Epithelial cell of prostate (primary cell): Measurements from ENCODE around the gene POLR2A.
"Not testable (repeated sequence)": the region's sequence is repeated elsewhere in the genome, so short reads cannot be mapped to it uniquely, and the experiment has no call there.

ENCODE experiments used
- DNase-seq: peaks from one replicate; pipeline ENCODE4 v3.0.0-alpha.2; 2011; ENCODE audit warnings: low read depth, low spot score
- H3K27ac ChIP-seq: fragments of 450-650 bp; 2 replicates; pipeline ENCODE4 v1.5.1; 2017; ENCODE audit warnings: mild to moderate bottlenecking

POLR2A gene

DNA sequence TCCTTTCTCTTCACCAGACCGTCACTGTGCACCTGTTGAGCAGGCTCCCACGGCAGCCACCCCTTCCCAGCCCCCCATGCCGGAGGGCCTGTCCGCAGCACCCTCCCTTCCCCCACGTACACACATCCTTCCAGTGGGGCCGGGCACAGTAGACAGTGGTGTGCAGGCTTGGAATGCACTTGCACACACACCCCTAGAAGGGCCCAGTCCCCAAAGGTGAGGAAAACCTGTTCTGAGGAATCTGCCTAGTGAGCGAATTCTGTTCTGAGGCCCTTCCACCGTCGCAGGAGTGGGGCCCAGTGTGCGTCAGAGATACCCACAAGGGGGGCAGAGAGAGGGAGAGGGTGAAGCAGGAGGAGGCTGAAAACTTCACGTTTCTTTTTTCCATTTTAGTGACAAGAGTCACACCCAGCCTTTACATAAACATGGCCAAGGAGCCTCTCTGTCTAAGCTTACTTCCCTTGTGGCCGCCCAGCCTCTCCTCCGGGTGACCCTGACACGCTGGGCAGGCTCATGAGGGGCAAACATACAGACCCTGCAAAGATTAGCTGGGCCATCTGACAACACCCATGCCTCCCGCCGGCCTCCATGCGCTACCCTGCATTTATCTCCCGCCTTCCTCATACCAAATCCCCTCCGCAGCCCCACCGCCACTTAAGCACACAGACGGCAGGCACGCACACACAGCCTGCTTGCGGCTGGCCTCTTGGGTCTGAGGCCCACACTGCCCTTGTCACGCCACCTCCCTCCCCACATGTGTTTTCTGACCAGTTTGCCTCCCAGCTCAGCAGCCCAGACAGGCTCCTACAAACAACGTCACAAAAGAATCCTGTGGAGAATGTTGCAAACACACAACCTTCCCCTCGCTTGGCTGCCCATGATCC is 6.5 kb upstream of the POLR2A start:
- H3K27ac ChIP-seq = peak overlapping the region; percentile 95
- DNase-seq = no peak

DNA sequence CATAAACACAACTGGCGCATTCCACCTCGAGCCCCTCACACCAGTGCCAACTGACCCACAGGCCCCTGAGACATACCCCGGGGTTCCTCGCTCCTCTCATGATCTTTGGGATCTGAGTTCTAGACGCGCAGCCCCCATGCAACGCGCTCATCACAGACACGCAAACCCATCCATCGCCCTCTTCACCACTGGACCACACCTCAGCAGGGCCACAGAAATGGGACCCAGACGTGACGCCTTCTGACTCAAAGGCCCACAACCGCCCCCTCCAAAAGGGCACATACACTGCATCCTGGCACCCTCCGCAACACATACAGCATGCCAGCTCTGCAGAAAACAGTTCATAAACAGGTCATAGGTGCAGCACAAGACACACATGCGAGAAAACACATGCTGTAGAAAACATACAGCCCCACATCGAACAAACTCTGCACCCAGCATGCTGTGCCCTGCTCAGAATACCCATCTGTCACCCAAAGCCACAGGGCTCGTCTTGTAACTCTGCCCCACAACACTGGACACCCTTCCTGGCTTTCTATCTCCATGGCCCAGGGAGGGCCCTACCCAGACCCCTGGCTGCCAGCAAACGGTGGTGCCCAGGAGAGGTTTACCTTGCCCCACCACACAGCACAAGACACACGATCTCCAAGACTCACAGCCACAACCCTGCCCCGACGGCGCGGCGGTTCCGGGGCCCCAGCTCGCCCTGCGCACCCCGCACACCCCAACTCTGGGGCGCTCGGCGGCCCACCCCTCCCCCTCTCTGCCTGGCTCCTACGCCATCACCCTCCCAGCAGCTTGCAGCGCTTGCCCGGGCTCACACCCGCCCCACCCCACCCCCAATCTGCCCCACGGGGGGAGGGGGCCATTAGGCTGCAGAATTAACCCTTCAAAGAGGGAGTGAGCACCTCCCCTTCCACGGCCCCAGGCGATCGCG is 5.6 kb upstream of the POLR2A start:
- no peak for DNase-seq
- H3K27ac ChIP-seq = peak overlapping the region; percentile 95

DNA sequence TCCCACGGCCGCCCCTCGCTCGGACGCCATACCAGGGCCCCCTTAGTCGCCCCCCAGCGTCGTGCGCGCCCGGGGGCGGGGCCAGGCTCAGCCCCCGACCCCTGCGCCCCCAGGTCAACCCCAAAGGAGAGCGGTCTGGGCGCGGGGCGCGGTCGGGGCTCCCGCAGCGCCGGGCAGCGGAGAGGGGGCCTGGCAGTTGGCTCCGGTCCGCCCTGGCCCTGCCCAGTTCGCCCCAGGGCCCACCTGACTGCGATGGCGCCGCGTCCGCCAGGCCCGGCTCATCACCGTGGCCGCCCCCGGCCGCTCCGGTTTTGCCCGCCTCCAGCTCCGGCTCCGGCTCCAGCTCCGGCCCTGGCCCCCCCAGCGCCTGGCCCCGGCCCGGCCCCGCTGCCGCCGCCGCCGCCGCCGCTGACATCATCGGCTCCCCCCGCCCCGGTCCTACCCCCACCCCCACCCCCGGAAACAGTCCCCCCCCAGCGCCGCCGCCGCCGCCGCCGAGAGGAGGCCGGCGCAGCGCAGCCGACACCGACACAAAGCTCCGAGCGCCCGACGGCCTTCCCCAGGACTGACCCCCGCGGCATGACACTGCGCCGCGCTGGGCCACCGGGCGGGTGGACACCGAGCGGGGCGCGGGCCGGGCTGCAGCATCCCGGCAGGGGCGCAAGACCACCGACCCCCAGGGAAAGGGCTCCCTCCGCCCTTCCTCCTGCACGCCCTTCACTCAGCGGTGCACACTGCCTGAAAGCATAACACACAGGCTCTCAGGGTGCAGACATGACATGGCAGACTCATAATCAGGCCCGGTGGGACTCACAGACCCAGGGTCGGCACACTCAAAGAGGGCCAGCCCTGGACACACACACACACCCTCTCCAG is 4.7 kb upstream of the POLR2A start, which contains the start of gene ZBTB4:
Gene ZBTB4 (minus strand): TSS at position 419 of the 876 bp plus-strand sequence. CDS start 12,830 bp downstream, outside the sequence.
- DNase-seq = no peak

DNA sequence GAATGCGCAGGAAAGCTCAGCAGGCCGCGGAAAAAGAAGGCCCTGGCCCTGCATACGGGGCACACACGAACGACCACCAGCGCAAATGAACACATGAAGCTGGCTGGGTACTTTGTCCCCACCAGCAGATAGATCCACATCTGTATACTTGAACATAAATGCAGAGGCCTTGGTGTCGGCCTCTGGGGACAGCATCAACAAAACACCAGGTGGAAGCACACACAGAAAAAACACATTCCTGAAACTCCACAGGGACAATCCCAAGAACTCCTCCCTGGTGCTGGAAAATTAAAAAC is 4.1 kb upstream of the POLR2A start:
- peak overlapping the region; percentile 95 for H3K27ac ChIP-seq
- DNase-seq = no peak

More for the DNA sequence above, 4.7 kb upstream of the POLR2A start, which contains the start of gene ZBTB4:
- peak within 1 kb of the TSS; percentile 95 for H3K27ac ChIP-seq

DNA sequence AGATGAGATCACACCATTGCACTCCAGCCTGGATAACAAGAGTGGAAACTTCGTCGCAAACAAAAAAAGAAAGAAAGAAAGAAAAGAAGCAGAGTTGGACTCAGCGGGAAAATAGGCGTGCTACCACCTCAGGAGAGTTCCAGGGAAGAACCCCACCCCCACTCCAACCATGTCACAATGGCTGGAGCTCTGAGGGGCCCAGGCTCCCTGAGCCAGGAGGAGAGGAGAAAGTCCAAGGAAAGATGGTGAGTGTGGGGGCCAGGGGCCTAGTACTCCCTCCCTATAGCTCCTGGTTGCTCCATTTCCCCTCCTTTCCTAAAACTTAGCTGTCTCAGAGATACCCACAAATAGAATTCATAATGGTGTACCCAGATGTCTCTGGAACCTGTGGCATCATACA is 2.9 kb upstream of the POLR2A start, which contains the start of gene SLC35G6:
Gene SLC35G6 (plus strand): TSS at position 172 of the 400 bp plus-strand sequence. CDS start 71 bp downstream, at position 243.
- H3K27ac ChIP-seq = peak within 1 kb of the TSS; percentile 95
- DNase-seq = not testable (repeated sequence)

DNA sequence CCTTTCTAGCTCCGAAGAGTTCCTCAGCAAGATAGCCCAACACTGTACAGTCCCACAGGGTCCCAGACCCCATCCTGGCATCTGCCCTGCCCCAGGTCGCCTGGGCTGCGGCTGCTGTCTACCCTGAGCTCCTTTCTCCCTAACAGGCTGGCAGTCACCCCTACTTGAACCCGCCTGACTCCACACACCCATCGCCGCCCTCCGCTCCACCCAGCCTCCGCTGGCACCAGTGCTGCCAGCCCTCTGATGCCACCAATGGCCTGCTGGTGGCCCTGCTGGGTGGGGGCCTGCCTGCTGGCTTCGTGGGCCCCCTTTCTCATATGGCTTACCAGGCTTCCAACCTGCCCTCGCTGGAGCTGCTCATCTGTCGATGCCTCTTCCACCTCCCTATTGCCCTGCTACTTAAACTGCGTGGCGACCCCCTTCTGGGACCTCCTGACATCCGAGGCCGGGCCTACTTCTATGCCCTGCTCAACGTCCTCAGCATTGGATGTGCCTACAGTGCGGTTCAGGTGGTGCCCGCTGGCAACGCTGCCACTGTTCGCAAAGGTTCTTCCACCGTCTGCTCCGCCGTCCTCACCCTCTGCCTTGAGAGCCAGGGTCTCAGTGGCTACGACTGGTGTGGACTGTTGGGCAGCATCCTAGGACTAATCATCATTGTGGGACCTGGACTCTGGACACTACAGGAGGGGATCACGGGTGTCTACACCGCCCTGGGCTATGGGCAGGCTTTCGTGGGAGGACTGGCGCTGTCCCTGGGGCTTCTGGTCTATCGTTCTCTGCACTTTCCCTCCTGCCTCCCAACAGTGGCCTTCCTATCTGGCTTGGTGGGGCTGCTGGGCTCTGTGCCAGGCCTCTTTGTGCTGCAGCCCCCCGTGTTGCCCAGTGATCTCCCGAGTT is 2.1 kb upstream of the POLR2A start:
- H3K27ac ChIP-seq, DNase-seq: not testable (repeated sequence)

DNA sequence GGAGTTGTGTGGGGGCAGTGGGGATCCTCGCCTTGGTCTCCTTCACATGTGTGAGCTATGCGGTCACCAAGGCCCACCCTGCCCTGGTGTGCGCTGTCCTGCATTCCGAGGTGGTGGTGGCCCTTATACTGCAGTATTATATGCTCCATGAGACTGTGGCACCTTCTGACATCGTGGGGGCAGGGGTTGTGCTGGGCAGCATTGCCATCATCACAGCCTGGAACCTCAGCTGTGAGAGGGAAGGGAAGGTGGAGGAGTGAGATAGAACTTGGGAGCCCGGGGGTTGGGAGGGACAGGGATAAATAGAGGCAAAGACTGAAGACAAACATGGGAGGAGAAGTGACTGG is 1.5 kb upstream of the POLR2A start:
- DNase-seq = not testable (repeated sequence)
- H3K27ac ChIP-seq = peak overlapping the region; percentile 87

DNA sequence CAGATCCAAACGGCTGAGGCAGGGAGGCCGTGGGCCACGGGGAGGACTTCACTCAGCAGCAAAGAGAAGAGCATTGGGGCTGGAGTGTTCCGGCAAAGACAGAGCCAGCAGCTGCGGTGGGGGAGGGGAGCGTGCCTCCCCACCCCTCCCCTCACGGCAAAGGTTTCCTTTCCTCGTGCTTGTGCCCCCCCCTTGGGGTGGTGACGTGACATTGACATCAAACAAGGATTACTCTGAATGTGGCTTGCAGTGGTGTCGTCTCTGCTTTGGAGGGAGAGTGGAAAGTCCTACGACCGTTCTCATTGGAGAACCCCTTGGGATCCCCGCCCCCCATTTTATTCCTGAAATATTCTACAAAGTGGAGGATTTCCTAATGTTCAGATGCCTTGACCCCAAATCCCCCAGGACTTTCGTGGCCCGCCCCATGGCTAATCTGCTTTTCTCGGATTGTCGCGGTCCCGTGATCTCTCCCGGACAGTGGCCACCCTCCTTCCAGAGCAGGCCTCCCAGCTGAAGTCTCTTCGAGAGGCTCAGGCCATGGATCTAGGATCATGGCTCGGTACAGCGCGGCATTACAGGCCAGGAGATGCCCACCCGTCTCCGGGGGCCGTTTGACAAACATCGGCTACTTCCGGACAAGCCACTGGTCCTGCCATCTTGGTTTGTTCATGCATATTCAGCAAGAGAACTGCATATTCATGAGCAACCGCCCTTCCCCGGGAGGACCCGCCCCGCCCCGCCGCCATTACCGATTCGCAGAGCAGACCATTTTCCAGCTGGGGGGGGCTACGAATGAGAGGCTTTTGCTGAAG is 705 bp upstream of the POLR2A start:
- peak; percentile 65 for DNase-seq
- H3K27ac ChIP-seq = peak overlapping the region; percentile 87

DNA sequence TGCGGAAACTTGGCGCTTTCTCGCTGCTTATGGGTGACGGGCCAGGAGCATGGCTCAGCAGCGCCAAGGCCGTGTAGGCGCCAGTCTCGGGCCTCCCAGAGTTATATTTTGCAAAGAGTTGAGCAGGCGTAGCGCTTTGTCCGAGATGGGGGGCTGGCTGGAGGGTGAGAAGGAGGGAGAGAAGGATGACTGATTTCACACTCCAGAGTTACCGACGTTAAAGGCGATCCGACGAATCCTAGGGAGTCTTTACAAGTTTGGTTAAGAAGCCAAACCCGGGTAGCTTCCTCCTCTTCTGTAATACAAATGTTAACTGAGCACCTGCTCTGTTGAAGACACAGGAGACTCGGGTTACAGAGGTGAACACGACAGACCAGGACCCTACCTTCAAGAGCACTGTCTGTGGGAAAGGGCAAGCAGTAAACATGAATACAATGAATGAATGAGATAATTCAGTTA is 782 bp downstream of the POLR2A start:
- DNase-seq = no peak
- H3K27ac ChIP-seq = peak overlapping the region; percentile 87

DNA sequence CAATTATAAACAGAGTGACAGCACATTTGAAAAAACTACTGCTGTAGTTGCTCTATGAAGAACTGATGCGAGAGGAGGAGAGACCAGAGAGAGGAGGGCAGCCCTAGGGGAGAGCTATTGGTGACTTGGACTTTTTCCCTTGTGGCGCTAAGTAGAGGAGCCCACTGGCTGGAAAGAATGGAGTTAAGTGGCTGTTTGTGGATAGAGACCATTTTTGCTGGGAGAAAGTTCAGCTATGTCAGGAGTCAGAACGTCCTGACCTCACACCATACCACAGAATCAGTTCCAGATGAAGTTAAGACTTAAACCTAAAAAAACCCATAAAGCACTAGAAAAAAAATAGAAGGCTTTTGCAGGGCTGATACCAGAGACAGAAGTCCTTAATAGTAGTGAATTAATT is 2.0 kb downstream of the POLR2A start:
- DNase-seq = no peak
- peak overlapping the region; percentile 87 for H3K27ac ChIP-seq

DNA sequence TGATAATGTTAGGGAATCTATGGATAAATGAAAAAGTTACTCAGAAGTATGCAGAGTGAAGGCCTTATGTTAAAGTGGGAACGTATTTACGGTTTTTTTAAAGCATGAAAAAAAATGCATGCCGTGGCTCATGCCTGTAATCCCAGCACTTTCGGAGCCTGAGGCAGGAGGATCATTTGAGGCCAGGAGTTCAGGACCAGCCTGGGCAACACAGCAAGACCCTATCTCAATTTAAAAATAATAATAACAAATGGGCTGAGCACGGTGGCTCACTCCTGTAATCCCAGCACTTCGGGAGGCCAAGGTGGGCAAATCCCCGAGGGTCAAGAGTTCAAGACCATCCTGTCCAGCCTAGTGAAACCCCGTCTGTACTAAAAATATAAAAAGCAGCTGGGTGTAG is 6.0 kb downstream of the POLR2A start:
- DNase-seq = no peak
- no peak overlapping the region for H3K27ac ChIP-seq

DNA sequence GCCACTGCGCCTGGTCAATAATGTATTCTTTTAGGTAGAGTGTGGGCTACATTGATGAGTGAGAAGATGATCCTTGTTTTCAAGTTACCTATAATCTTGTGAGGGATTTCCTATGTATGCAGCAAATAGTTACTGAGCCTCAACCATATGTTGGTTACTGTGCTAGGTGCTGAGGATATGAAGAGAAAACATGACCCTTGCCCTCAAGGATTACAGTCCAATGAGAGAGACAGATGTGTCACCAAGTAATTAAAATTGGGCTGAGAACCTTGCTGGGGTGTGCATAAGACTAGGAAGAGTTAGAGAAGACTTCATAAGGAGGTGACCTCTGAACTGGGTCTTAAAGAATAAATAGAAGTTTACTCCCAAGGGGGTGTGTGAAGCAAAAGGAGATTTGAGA is 7.4 kb downstream of the POLR2A start:
- no peak overlapping the region for H3K27ac ChIP-seq
- no peak for DNase-seq

DNA sequence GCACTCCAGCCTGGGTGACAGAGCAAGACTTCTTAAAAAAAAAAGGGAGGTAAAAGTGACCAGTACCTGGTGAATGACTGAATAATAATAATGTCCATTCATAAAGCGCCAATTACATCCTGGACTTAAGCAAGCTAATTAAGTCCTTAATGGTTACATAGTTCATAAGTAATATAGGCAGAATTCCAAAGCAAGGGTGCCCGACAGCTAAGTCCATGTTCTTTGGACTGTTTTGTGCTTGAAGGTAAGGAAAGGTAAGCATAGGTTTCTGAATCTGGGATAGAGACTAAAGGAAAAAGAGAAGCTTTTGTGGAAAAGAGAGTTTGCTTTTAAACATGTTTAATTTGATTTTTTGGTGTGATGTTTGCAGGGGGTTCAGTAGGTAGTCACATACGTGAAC is 9.8 kb downstream of the POLR2A start:
- DNase-seq = no peak
- no peak overlapping the region for H3K27ac ChIP-seq

DNA sequence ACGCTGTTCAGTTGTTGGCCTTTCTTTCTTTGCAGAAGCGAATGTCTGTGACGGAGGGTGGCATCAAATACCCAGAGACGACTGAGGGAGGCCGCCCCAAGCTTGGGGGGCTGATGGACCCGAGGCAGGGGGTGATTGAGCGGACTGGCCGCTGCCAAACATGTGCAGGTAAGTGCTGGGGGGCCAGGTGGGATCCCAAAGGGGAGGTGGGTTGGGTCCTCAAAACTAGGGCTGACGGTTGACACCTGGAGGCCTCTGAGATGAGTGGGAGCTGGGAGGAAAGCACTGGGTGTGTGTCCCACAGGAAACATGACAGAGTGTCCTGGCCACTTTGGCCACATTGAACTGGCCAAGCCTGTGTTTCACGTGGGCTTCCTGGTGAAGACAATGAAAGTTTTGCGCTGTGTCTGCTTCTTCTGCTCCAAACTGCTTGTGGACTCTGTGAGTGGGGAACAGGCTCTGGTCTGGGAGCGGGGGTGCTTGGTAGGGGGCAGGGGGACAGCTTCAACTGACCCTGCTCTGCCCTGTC is 11.8 kb downstream of the POLR2A start:
- DNase-seq = no peak
- no peak overlapping the region for H3K27ac ChIP-seq

DNA sequence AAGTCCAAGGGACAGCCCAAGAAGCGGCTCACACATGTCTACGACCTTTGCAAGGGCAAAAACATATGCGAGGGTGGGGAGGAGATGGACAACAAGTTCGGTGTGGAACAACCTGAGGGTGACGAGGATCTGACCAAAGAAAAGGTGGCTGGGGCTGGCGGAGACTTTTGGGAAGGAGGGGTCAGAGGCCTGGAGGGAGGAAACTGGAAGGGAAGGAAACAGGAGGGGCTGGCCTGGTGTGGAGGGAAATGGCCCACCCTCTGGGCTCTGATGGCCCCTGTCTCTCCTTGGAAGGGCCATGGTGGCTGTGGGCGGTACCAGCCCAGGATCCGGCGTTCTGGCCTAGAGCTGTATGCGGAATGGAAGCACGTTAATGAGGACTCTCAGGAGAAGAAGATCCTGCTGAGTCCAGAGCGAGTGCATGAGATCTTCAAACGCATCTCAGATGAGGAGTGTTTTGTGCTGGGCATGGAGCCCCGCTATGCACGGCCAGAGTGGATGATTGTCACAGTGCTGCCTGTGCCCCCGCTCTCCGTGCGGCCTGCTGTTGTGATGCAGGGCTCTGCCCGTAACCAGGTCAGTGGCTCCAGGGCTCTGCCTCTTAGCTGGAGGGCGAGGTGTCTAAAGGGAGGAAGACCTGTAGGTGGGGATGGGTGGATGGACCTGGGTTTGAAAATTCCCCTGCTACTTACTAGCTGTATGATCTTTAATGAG is 12.5 kb downstream of the POLR2A start:
- H3K27ac ChIP-seq = no peak overlapping the region
- DNase-seq = no peak

DNA sequence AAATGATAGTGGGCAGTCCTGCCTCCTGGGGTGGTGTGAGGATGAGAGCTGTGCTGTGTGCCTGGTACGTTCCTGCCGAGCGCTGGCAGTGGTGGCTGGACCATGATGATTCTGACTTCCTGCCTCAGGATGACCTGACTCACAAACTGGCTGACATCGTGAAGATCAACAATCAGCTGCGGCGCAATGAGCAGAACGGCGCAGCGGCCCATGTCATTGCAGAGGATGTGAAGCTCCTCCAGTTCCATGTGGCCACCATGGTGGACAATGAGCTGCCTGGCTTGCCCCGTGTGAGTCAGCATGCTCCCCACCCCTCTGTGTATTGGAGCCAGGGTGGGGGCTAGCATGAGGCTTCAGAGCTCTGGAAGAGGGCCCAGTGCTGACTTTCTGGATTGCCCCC is 13.1 kb downstream of the POLR2A start:
- no peak for DNase-seq
- H3K27ac ChIP-seq = no peak overlapping the region

DNA sequence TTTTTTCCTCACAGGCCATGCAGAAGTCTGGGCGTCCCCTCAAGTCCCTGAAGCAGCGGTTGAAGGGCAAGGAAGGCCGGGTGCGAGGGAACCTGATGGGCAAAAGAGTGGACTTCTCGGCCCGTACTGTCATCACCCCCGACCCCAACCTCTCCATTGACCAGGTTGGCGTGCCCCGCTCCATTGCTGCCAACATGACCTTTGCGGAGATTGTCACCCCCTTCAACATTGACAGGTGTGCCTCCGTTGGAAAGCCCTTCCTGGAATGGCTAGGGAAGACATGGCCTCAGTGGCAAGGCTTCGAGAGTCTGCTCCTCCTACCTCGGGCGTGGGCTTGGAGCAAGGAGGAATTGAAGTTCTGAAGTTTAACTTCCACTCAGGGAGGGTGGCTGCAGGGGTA is 13.5 kb downstream of the POLR2A start:
- no peak overlapping the region for H3K27ac ChIP-seq
- no peak for DNase-seq
